GM23248 (cell line): ENCODE measurements around the gene NKAIN2. TPM values are rescaled to one million over a fixed set of nuclear protein-coding genes. Genes with fewer than 3 reads are reported as not detected.

Experiments used
- DNase-seq: peaks from one replicate; pipeline ENCODE4 v3.0.0-alpha.2; 2015
- H2AFZ ChIP-seq: fragments of 200-600 bp; sonication (generic); 2 replicates; pipeline ENCODE4 v1.6.1; 2016; ENCODE audit warnings: antibody characterized with exemption
- H3F3A ChIP-seq: fragments of 200-600 bp; sonication (generic); 2 replicates; pipeline ENCODE4 v1.6.1; 2016; ENCODE audit warnings: mild to moderate bottlenecking, antibody characterized with exemption, mixed run types; ENCODE audit not compliant: insufficient read depth
- H3K27ac ChIP-seq: fragments of 200-600 bp; sonication (generic); 2 replicates; pipeline ENCODE4 v1.5.1; 2016; ENCODE audit warnings: mild to moderate bottlenecking
- H3K27me3 ChIP-seq: fragments of 200-600 bp; sonication (generic); replicated peaks from 2 replicates; pipeline ENCODE4 v1.6.1; 2016; ENCODE audit warnings: mild to moderate bottlenecking; ENCODE audit not compliant: insufficient read depth
- H3K36me3 ChIP-seq: fragments of 200-600 bp; sonication (generic); 2 replicates; pipeline ENCODE4 v1.6.1; 2016; ENCODE audit warnings: low read depth, mild to moderate bottlenecking
- H3K4me1 ChIP-seq: fragments of 200-600 bp; sonication (generic); 2 replicates; pipeline ENCODE4 v1.6.1; 2016; ENCODE audit warnings: mild to moderate bottlenecking; ENCODE audit not compliant: insufficient read depth
- H3K4me2 ChIP-seq: fragments of 200-600 bp; sonication (generic); one replicate; pipeline ENCODE4 v1.6.1; 2016; ENCODE audit warnings: mild to moderate bottlenecking; ENCODE audit not compliant: unreplicated experiment
- H3K4me3 ChIP-seq: fragments of 200-600 bp; sonication (generic); 2 replicates; pipeline ENCODE4 v1.5.1; 2016; ENCODE audit warnings: mild to moderate bottlenecking
- H3K79me2 ChIP-seq: fragments of 200-600 bp; sonication (generic); 2 replicates; pipeline ENCODE4 v1.6.1; 2016; ENCODE audit warnings: mild to moderate bottlenecking; ENCODE audit not compliant: insufficient read depth
- H3K9ac ChIP-seq: fragments of 200-600 bp; sonication (generic); 2 replicates; pipeline ENCODE4 v1.6.1; 2016; ENCODE audit warnings: mild to moderate bottlenecking
- H3K9me2 ChIP-seq: fragments of 200-600 bp; sonication (generic); 2 replicates; pipeline ENCODE4 v1.6.1; 2016; ENCODE audit warnings: mixed run types, mild to moderate bottlenecking, moderate library complexity; ENCODE audit not compliant: insufficient read depth
- H3K9me3 ChIP-seq: fragments of 200-600 bp; sonication (generic); one replicate; pipeline ENCODE4 v1.6.1; 2017; ENCODE audit warnings: low read depth
- H4K20me1 ChIP-seq: fragments of 200-600 bp; sonication (generic); 2 replicates; pipeline ENCODE4 v1.6.0; 2016; ENCODE audit not compliant: insufficient read depth
- EZH2 ChIP-seq: fragments of 200-600 bp; sonication (generic); IDR thresholded peaks from 2 replicates; pipeline ENCODE4 v1.6.1; 2018; ENCODE audit warnings: antibody characterized with exemption, mild to moderate bottlenecking; ENCODE audit not compliant: insufficient read depth, poor library complexity, severe bottlenecking
- EZH2phosphoT487 ChIP-seq: fragments of 200-600 bp; sonication (generic); IDR thresholded peaks from 2 replicates; pipeline ENCODE4 v1.6.1; 2018; ENCODE audit warnings: antibody characterized with exemption, moderate library complexity, mild to moderate bottlenecking, low read depth; ENCODE audit not compliant: insufficient read depth
- WGBS, 2 experiments: methylation state at CpG; one replicate each; pipeline ENCODE4 v1.1.6; 2015 to 2017; ENCODE audit warnings: low lambda C conversion rate in 2 of 2, low coverage in 1 of 2; ENCODE audit errors: missing lambda C conversion rate in 2 of 2; 5-methylcytosine and 5-hydroxymethylcytosine counted together
- in situ Hi-C: fragments of 300-500 bp; cut with MboI; formaldehyde crosslinking; loops from 2 replicates; pipeline ENCODE4 v1.15.0; 2020
- polyA plus RNA-seq: library from polyadenylated mRNA; unstranded; fragments of >200 nt; fragmentation: Nextera tagmentation; extraction: Ambion mirVana; gene quantifications from 2 replicates; pipeline ENCODE4 v1.2.1, GENCODE V29; 2016
- total RNA-seq: library from RNA; depleted of rRNA; stranded (reverse); fragments of >200 nt; shearing (Covaris generic); gene quantifications from 2 replicates; pipeline ENCODE4 v1.2.3, GENCODE V29; 2014

Gene NKAIN2
- total and polyA plus RNA-seq, 2 experiments from 2014 or later, result not detected

- Histone ChIP-seq H2AFZ (no peak overlapping the region), H3K36me3 (no peaks in the 10 kb centered on the region), H3F3A (no peaks in the 10 kb centered on the region), H3K79me2 (no peaks in the 10 kb centered on the region), H3K9ac (no peak overlapping the region), H3K27me3 (no peaks in the 10 kb centered on the region), H3K4me3 (no peak overlapping the region), H4K20me1 (no peaks in the 10 kb centered on the region), H3K4me2 (no peak overlapping the region), H3K9me2 (no peaks in the 10 kb centered on the region), H3K27ac (no peak overlapping the region), H3K9me3 (no peaks in the 10 kb centered on the region), H3K4me1 (no peaks in the 10 kb centered on the region)
- 10 to 14% methylated on average over 2 of the region's 2 CpGs for WGBS, 2 experiments
- in situ Hi-C loops, result no loop called here
- TF ChIP-seq EZH2phosphoT487 (no peak), EZH2 (no peak)
- DNase-seq, result no peak
Observed at GRCh38 chr6:124748778-124749177, 945.1 kb downstream of the NKAIN2 start.

GRCh38 chr6:124753001-124753400 is 949.3 kb downstream of the NKAIN2 start:
- no peak overlapping the region for H2AFZ ChIP-seq
- 70 to 80% methylated on average over 1 of the region's 1 CpG for WGBS, 2 experiments
- no peak overlapping the region for H3K4me2 ChIP-seq
- no peaks in the 10 kb centered on the region for H3K4me1 ChIP-seq
- no peak overlapping the region for H3K4me3 ChIP-seq
- no peaks in the 10 kb centered on the region for H3K27me3 ChIP-seq
- no peaks in the 10 kb centered on the region for H3K79me2 ChIP-seq
- no peaks in the 10 kb centered on the region for H3K9me2 ChIP-seq
- no peak overlapping the region for H3K27ac ChIP-seq
- no peaks in the 10 kb centered on the region for H3K36me3 ChIP-seq
- no peak for DNase-seq
- TF ChIP-seq EZH2 (no peak), EZH2phosphoT487 (no peak)
- H3K9ac ChIP-seq, result no peak overlapping the region
- no peaks in the 10 kb centered on the region for H3K9me3 ChIP-seq
- no peaks in the 10 kb centered on the region for H3F3A ChIP-seq
- in situ Hi-C loops, result no loop called here
- H4K20me1 ChIP-seq, result no peaks in the 10 kb centered on the region

- no peak for TF ChIP-seq EZH2phosphoT487
- H3K9me3 ChIP-seq, result no peaks in the 10 kb centered on the region
- no peak overlapping the region for H3K27ac ChIP-seq
- no peak overlapping the region for H3K4me2 ChIP-seq
- no peak overlapping the region for H3K4me3 ChIP-seq
- no peaks in the 10 kb centered on the region for H3K27me3 ChIP-seq
- H2AFZ ChIP-seq, result no peak overlapping the region
- no peaks in the 10 kb centered on the region for H3K79me2 ChIP-seq
- H3K9me2 ChIP-seq, result no peaks in the 10 kb centered on the region
- WGBS, 2 experiments, result 36 to 42% methylated on average over 4 of the region's 4 CpGs
- no peaks in the 10 kb centered on the region for H3K36me3 ChIP-seq
- no peaks in the 10 kb centered on the region for H3K4me1 ChIP-seq
- no peaks in the 10 kb centered on the region for H4K20me1 ChIP-seq
- no peak overlapping the region for H3K9ac ChIP-seq
- H3F3A ChIP-seq, result no peaks in the 10 kb centered on the region
- in situ Hi-C loops, result no loop called here
- no peak for DNase-seq
Observed at GRCh38 chr6:124753562-124754105, 950.0 kb downstream of the NKAIN2 start.

GRCh38 chr6:124755321-124755720 is 951.7 kb downstream of the NKAIN2 start:
- Histone ChIP-seq H3K9me3 (no peaks in the 10 kb centered on the region), H3F3A (no peaks in the 10 kb centered on the region), H4K20me1 (no peaks in the 10 kb centered on the region), H3K4me3 (no peak overlapping the region), H3K27ac (no peak overlapping the region), H3K9ac (no peak overlapping the region), H3K36me3 (no peaks in the 10 kb centered on the region), H3K4me2 (no peak overlapping the region), H3K79me2 (no peaks in the 10 kb centered on the region), H3K9me2 (no peaks in the 10 kb centered on the region), H3K4me1 (no peaks in the 10 kb centered on the region), H3K27me3 (no peaks in the 10 kb centered on the region), H2AFZ (no peak overlapping the region)
- no peak for DNase-seq
- in situ Hi-C loops, result no loop called here
- TF ChIP-seq EZH2 (no peak), EZH2phosphoT487 (no peak)
- WGBS, 2 experiments, result 34 to 38% methylated on average over 2 of the region's 2 CpGs

- H3K36me3 ChIP-seq, result no peaks in the 10 kb centered on the region
Observed at GRCh38 chr6:124757560-124757959, 953.9 kb downstream of the NKAIN2 start.

More at GRCh38 chr6:124757560-124757959, 953.9 kb downstream of the NKAIN2 start:
- Histone ChIP-seq H3K4me3 (no peak overlapping the region), H3K79me2 (no peaks in the 10 kb centered on the region), H3K9ac (no peak overlapping the region), H3K4me1 (no peaks in the 10 kb centered on the region), H4K20me1 (no peaks in the 10 kb centered on the region), H3F3A (no peaks in the 10 kb centered on the region), H3K4me2 (no peak overlapping the region), H2AFZ (no peak overlapping the region), H3K27me3 (no peaks in the 10 kb centered on the region), H3K9me2 (no peaks in the 10 kb centered on the region), H3K9me3 (no peaks in the 10 kb centered on the region), H3K27ac (no peak overlapping the region)
- TF ChIP-seq EZH2phosphoT487, result no peak
- in situ Hi-C loops, result no loop called here
- no peak for DNase-seq
